Activated T-cell treated with anti-CD3 and anti-CD28 coated beads, Interleukin-2, amount 50 U/mL, for 72 hours (primary cell): ENCODE results near the gene SEMA4C. TPM values are rescaled to one million over a fixed set of nuclear protein-coding genes. Genes with fewer than 3 reads are reported as not detected.
A peak's percentile ranks its signal among the peaks of the same experiment; 100 is the strongest.

Source experiments
- ATAC-seq, 2 donors: fragments of 150-1000 bp; cut with Tn5 transposase; replicated peaks in 1 of 2; 2 replicates each; pipeline ENCODE4 v1.10.0; 2021; ENCODE audit warnings: moderate library complexity in 2 of 2, mild to moderate bottlenecking in 1 of 2
- DNase-seq, 2 donors: peaks; one replicate each; pipeline ENCODE4 v3.0.0; 2021 to 2022; ENCODE audit warnings: mixed read lengths in 1 of 2
- H3K27ac Mint-ChIP-seq: one replicate; pipeline ENCODE4 v1.8.0; 2022; ENCODE audit warnings: mild to moderate bottlenecking, moderate library complexity, mixed read lengths
- H3K27me3 Mint-ChIP-seq: one replicate; pipeline ENCODE4 v1.8.0; 2022; ENCODE audit warnings: low read depth, mixed read lengths
- H3K36me3 Mint-ChIP-seq, 2 donors: one replicate each; pipeline ENCODE4 v1.8.0; 2022; ENCODE audit warnings: mixed read lengths in 2 of 2, mild to moderate bottlenecking in 1 of 2; ENCODE audit not compliant: insufficient read depth in 2 of 2
- H3K4me1 Mint-ChIP-seq: one replicate; pipeline ENCODE4 v1.8.0; 2022; ENCODE audit warnings: low read depth, mixed read lengths
- H3K4me3 Mint-ChIP-seq, 2 donors: one replicate each; pipeline ENCODE4 v1.8.0; 2022; ENCODE audit warnings: mild to moderate bottlenecking in 2 of 2, mixed read lengths in 2 of 2, moderate library complexity in 2 of 2
- H3K9me3 Mint-ChIP-seq, 2 donors: one replicate each; pipeline ENCODE4 v1.8.0; 2022; ENCODE audit warnings: mixed read lengths in 2 of 2
- total RNA-seq, 2 donors: library from RNA; stranded (reverse); gene quantifications; one replicate each; pipeline ENCODE4 v1.2.3, GENCODE V29; 2022

SEMA4C gene
- total RNA-seq, 2 donors from 2014 or later = 16.0 to 22.2 TPM

GRCh38 chr2:96907115-96908041 is 37.5 kb upstream of the SEMA4C start:
- no peaks in the 10 kb centered on the region for H3K9me3 Mint-ChIP-seq
- H3K27ac Mint-ChIP-seq = no peak overlapping the region
- ATAC-seq (no peak), DNase-seq (no peak)
- H3K36me3 Mint-ChIP-seq = no peaks in the 10 kb centered on the region
- no peak overlapping the region for H3K4me3 Mint-ChIP-seq
- peaks cover 4% of the 10 kb centered on the region for H3K4me1 Mint-ChIP-seq
- H3K27me3 Mint-ChIP-seq = no peaks in the 10 kb centered on the region

- H3K36me3 Mint-ChIP-seq = no peaks in the 10 kb centered on the region
- H3K27me3 Mint-ChIP-seq = no peaks in the 10 kb centered on the region
- no peak overlapping the region for H3K27ac Mint-ChIP-seq
- H3K4me3 Mint-ChIP-seq = no peak overlapping the region
- ATAC-seq (no peak), DNase-seq (no peak)
- H3K4me1 Mint-ChIP-seq = peaks cover 2% of the 10 kb centered on the region
- H3K9me3 Mint-ChIP-seq = no peaks in the 10 kb centered on the region
Measured at GRCh38 chr2:96906729-96907114, 36.8 kb upstream of the SEMA4C start.

- Mint-ChIP-seq H3K27ac (no peak overlapping the region), H3K4me1 (peaks cover 2% of the 10 kb centered on the region), H3K4me3 (no peak overlapping the region), H3K27me3 (no peaks in the 10 kb centered on the region), H3K36me3 (no peaks in the 10 kb centered on the region), H3K9me3 (no peaks in the 10 kb centered on the region)
- DNase-seq (no peak), ATAC-seq (no peak)
Measured at GRCh38 chr2:96903815-96904214, 33.9 kb upstream of the SEMA4C start.

GRCh38 chr2:96903318-96903717 is 33.4 kb upstream of the SEMA4C start:
- Mint-ChIP-seq H3K27ac (no peak overlapping the region), H3K4me3 (no peak overlapping the region), H3K4me1 (peaks cover 7% of the 10 kb centered on the region), H3K27me3 (no peaks in the 10 kb centered on the region), H3K36me3 (no peaks in the 10 kb centered on the region), H3K9me3 (no peaks in the 10 kb centered on the region)
- no peak for DNase-seq
- no peak for ATAC-seq

GRCh38 chr2:96900237-96900636 is 30.4 kb upstream of the SEMA4C start:
- Mint-ChIP-seq H3K36me3 (no peaks in the 10 kb centered on the region), H3K4me3 (no peak overlapping the region), H3K4me1 (peaks cover 19% of the 10 kb centered on the region), H3K27ac (no peak overlapping the region), H3K9me3 (no peaks in the 10 kb centered on the region), H3K27me3 (no peaks in the 10 kb centered on the region)
- ATAC-seq = no peak
- no peak for DNase-seq

- Mint-ChIP-seq H3K36me3 (no peaks in the 10 kb centered on the region), H3K9me3 (no peaks in the 10 kb centered on the region), H3K27me3 (no peaks in the 10 kb centered on the region), H3K4me1 (peaks cover 24% of the 10 kb centered on the region), H3K4me3 (no peak overlapping the region), H3K27ac (no peak overlapping the region)
- ATAC-seq (no peak), DNase-seq (no peak)
Measured at GRCh38 chr2:96899413-96899741, 29.5 kb upstream of the SEMA4C start.

GRCh38 chr2:96898641-96899412 is 28.9 kb upstream of the SEMA4C start:
- H3K27me3 Mint-ChIP-seq = no peaks in the 10 kb centered on the region
- no peak overlapping the region for H3K4me3 Mint-ChIP-seq
- H3K36me3 Mint-ChIP-seq = no peaks in the 10 kb centered on the region
- H3K4me1 Mint-ChIP-seq = peaks cover 24% of the 10 kb centered on the region
- H3K9me3 Mint-ChIP-seq = no peaks in the 10 kb centered on the region
- H3K27ac Mint-ChIP-seq = no peak overlapping the region
- ATAC-seq (peak in 1 of 2 donors; percentile 35), DNase-seq (no peak)

GRCh38 chr2:96898135-96898505 is 28.2 kb upstream of the SEMA4C start:
- ATAC-seq = no peak
- H3K4me3 Mint-ChIP-seq = no peak overlapping the region
- H3K9me3 Mint-ChIP-seq = no peaks in the 10 kb centered on the region
- no peak for DNase-seq
- no peaks in the 10 kb centered on the region for H3K27me3 Mint-ChIP-seq
- no peaks in the 10 kb centered on the region for H3K36me3 Mint-ChIP-seq
- H3K27ac Mint-ChIP-seq = no peak overlapping the region
- H3K4me1 Mint-ChIP-seq = peaks cover 30% of the 10 kb centered on the region

- H3K27me3 Mint-ChIP-seq = no peaks in the 10 kb centered on the region
- H3K4me1 Mint-ChIP-seq = peaks cover 32% of the 10 kb centered on the region
- ATAC-seq = no peak
- no peaks in the 10 kb centered on the region for H3K36me3 Mint-ChIP-seq
- H3K27ac Mint-ChIP-seq = no peak overlapping the region
- no peaks in the 10 kb centered on the region for H3K9me3 Mint-ChIP-seq
- no peak for DNase-seq
- no peak overlapping the region for H3K4me3 Mint-ChIP-seq
Measured at GRCh38 chr2:96897491-96898134, 27.7 kb upstream of the SEMA4C start.

- peaks cover 41% of the 10 kb centered on the region for H3K4me1 Mint-ChIP-seq
- H3K27me3 Mint-ChIP-seq = no peaks in the 10 kb centered on the region
- H3K9me3 Mint-ChIP-seq = no peaks in the 10 kb centered on the region
- H3K36me3 Mint-ChIP-seq = no peaks in the 10 kb centered on the region
- DNase-seq (no peak), ATAC-seq (peak; percentile 45 to 49)
- H3K27ac Mint-ChIP-seq = peak overlapping the region; percentile 12
- no peak overlapping the region for H3K4me3 Mint-ChIP-seq
Measured at GRCh38 chr2:96895746-96896651, 26.1 kb upstream of the SEMA4C start.

GRCh38 chr2:96895032-96895745 is 25.3 kb upstream of the SEMA4C start:
- H3K9me3 Mint-ChIP-seq = no peaks in the 10 kb centered on the region

GRCh38 chr2:96894151-96894531 is 24.3 kb upstream of the SEMA4C start:
- H3K4me3 Mint-ChIP-seq = no peak overlapping the region
- ATAC-seq (no peak), DNase-seq (no peak)
- H3K36me3 Mint-ChIP-seq = no peaks in the 10 kb centered on the region
- peaks cover 48% of the 10 kb centered on the region for H3K4me1 Mint-ChIP-seq
- H3K9me3 Mint-ChIP-seq = no peaks in the 10 kb centered on the region
- no peaks in the 10 kb centered on the region for H3K27me3 Mint-ChIP-seq
- no peak overlapping the region for H3K27ac Mint-ChIP-seq

More at GRCh38 chr2:96895032-96895745, 25.3 kb upstream of the SEMA4C start:
- Mint-ChIP-seq H3K4me3 (no peak overlapping the region), H3K27ac (no peak overlapping the region), H3K36me3 (no peaks in the 10 kb centered on the region), H3K27me3 (no peaks in the 10 kb centered on the region), H3K4me1 (peaks cover 48% of the 10 kb centered on the region)
- ATAC-seq (peak in 1 of 2 donors; percentile 26), DNase-seq (no peak)
